Fibroblast of skin of right biceps (primary cell): ENCODE measurements around the gene DNMT3A.

Experiments used
- DNase-seq: peaks from one replicate; pipeline ENCODE4 v3.0.0-alpha.2; 2013

Gene DNMT3A

GRCh38 chr2:25342372-25343186, 854 bp upstream of the DNMT3A start:
- DNase-seq: peak; percentile 78

GRCh38 chr2:25341011-25341727, 556 bp downstream of the DNMT3A start:
- DNase-seq: no peak

DNA sequence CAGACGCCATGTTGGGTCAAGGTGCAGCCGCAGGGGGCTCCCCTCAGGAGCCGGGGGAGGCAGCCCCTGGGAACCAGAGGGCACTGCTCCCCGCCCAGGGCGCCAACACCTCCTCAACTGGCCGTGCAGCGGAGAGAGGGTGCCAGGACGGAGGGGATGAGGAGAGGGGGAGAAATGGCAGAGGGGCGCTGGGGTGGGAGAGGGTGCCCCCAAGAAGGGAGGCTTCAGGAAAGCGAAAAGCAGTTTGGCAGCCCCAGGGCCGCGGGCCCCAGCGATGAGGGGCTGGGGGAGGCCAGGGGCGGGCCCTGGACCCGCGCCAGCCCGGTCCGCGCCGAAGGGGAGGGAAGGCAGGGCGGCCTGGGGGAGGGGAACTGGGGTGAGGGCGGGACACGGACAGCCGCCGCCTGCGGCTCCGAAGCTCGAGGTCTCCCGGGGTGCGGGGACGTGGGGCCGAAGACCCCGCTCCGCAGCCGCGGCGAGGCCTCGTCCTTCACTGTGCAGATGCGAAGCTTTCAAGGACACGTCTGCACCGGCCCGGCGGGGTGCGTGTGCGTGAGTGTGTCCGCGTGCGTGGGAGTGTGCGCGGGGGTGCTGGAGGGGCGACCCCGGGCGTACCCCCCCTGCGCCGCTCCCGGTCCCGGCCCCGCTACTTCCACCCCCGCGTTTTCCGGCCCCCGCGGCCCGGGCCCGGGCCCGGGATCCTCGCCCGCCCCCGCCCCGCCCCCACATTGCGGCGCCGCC, 1.4 kb downstream of the DNMT3A start:
- no peak for DNase-seq

DNA sequence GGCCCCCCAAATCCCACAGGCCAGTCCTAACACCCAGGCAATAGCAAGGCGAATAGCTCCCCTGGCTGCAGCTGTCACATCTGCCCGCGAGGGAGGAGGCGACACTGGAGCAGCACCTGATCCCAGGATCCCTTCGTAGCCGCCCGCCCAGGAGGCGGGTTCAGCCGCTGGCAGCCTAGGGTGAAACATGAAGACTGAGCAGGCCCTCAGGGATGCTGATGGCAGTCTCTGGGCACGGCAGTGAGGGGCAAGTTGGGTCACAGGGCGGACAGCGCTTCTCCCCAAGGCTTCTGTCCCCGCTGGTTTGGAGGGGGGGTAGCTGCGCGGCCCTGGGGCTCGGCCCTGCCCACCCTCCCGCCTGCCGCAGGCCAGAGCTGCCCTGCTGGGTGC, 1.9 kb downstream of the DNMT3A start:
- DNase-seq: no peak

GRCh38 chr2:25339211-25339674, 2.5 kb downstream of the DNMT3A start:
- no peak for DNase-seq

DNA sequence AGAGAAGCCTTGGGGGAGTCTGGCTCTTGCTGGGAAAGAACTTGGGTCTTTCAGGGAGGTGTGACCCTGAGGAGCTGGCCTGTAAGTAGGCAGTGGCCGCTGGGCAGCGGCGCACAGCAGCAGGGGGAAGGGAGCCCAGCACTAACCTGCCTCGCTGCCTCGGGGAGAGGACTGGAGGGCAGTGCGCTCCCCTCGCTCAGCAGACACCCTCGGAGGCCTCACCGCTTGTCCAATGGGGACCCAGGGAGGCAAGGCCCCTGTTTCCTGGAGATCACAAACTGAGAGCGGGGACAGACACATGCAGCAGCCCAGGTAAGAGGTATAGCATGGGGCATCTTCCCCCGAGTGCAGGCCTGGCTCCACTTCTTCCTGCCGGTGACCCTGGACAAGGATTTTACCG, 3.3 kb downstream of the DNMT3A start:
- DNase-seq: no peak

DNA sequence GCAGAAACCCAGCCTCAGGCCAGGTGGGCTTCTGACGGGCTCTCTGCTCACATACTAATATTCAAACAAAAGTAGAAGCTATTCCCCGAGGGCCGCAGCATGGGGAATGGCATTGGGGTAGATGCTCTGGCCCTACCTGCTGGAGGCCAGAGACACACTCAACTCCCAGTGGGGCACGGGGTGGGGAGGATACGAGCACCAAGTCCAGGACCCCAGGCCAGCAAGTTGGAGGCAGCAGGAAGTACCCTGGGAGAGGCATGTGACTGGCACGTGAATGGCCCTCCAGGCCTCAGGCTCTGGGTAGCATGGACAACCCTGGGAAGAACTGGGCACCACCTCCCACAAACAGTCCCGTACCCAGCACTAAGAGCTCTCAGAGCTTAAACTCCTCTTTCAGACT, 3.8 kb downstream of the DNMT3A start:
- DNase-seq: no peak

- DNase-seq: no peak
These were observed 4.4 kb downstream of the DNMT3A start for GRCh38 chr2:25337276-25337675.

GRCh38 chr2:25336383-25336841, 5.3 kb downstream of the DNMT3A start:
- DNase-seq: no peak

GRCh38 chr2:25335971-25336370, 5.8 kb downstream of the DNMT3A start:
- DNase-seq: no peak

DNA sequence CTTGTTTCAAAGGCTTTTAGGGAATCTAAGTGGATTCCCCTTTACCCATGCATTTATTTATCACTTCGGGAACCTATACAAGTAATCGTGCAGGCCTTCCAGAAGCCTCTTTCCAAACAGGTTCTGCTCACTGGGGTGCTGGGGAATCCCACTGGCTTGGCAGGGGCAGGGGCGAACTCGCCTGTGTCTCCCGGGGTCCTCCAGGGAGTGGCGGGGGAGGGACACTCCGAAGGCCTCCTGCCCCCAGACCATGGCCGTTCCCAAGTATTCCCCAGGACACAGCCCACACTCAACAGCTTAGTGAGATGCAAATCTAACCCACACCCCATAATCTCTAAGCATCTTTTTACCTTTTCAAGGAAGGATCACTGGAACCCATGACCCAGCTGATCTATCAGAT, 6.5 kb downstream of the DNMT3A start:
- no peak for DNase-seq

DNA sequence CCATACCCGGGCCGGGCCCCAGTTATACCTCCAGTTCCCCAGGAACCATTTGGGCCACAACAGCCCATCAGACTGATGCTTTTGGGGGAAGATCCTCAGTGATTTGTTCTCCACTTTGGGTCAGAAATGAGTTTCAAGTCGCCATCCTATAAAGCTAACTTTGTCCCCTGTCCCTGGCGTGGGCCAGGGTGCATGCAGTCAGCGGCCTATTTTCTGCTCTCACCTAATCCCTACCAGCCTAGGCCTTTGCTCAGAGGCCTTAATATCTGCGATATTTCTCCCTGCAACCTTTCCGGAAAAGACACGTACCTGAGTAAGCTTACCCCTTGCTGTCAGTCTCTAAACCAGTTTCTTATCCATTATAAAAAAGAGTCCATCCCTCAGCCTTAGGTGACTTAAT, 7.2 kb downstream of the DNMT3A start:
- DNase-seq: no peak

DNA sequence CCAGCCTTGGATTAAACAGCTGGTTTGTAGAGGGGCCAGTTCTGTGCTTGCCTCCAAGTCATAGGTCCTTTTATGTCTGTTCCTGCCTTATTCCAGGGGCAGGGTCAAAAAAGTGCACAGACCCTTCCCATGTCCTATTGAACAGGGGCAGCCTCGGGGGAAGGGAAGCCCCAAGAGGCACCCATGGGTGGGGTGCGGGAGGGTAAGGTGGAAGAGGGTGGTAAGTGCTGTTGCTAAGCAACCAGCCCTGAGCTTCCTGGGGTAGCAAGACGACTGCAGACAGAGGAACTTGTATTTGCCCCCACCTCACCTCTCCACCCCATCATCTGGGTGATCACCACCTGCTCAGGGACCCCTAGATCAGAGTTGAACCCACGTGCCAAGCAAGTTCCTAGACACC, 7.7 kb downstream of the DNMT3A start:
- DNase-seq: no peak

GRCh38 chr2:25332571-25332970, 9.2 kb downstream of the DNMT3A start:
- no peak for DNase-seq

- no peak for DNase-seq
These were observed 9.9 kb downstream of the DNMT3A start for GRCh38 chr2:25331686-25332365.

GRCh38 chr2:25330937-25331336, 10.8 kb downstream of the DNMT3A start:
- DNase-seq: no peak

DNA sequence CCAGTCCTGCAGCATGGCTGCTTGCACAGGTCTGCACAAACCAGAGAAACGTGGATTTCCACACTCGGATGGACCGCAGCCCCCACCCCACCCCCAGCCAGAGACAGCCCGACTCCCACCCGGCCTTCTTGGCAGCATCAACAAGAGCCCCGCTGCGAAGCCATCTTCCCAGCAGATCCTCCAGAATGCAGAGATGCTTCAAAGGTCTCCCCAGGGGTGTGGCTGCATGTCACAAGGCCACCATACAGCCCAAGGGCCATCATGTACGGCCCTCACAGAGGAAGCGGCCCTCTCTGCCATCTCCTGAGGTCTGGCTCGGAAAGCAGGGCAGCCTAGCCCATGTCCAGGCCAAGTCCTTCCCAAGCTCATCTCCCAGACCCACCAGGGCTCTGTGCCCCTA, 11.5 kb downstream of the DNMT3A start:
- no peak for DNase-seq

DNA sequence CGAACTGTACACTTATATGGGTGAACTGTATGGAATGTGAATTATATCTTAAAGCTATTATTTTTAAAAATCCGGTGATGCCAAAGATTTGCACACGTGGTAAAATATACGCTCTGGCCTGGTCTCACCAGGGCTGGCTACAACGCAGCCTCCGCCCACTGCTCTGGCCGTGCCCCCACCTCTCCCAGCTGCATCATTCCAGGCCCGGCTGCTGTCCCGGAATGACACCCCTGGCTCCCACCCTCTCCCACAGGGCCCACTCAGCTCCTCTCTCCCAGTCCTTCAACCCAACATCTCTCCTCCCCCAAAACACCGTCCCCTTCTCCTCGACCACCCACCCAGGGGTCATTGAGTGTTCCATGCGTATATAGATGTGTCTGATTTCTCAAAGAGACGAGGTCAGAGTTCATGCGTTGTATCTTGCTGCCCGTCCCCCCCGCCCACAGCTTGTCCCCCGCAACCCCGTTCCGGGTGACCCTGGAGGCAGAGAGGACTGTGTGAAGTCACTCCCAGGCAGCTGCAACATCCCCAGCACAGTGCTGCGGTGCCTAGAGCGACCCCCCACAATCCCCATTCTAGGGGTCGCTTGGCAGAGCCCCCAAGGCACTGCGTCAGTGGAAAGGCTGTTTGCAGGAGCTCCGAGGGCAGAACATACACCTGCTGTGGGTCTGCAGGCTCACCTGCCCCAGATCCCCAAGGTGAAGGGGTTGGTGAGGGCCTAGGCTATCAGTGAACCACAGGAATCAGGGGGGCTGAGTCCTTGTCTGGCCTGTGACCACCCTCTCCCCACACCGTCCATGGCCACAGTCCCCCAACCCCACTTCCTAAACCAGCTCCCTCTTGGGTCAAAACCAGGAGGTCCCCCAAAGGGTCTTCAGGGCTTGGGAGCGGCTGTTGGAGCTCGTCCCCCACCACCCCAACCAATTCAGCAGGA, 13.3 kb downstream of the DNMT3A start:
- DNase-seq: no peak

GRCh38 chr2:25326326-25327013, 15.3 kb downstream of the DNMT3A start:
- DNase-seq: no peak

DNA sequence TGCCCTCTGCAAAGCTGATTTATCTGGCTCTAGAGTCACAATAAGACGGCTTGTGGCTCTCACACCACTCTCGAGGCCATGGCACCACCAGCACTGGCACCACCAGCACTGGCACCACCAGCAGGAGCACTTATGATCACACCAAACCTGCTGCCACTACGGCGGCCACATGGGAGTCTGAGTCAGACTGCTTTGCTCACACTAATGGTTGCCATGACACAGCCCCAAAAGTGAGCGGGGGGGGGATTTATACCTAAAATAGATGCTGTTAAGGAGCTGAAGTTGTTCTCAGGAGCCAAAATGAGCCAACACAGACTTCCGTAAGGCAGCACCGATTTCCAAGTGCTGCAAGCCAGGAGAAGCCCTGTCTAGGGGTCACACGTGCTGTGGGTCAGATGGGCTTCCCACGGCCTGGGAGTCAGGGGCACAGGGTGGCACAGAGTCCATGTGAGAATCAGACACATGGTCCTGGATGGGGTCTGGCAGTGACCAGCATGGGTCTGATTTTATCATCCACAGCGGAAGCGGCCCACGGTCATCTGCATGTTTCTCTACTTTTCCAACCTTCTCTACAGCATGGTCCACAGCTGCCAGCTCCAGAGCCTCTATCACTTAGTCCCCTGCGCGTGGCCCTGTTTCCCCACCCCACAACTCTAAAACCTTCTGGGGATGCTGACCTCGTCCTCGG, 16.7 kb downstream of the DNMT3A start:
- peak; percentile 70 for DNase-seq

- DNase-seq: no peak
These were observed 17.5 kb downstream of the DNMT3A start for GRCh38 chr2:25324251-25324650.
